Stimulated activated CD4-positive, alpha-beta T cell treated with anti-CD3 and anti-CD28 coated beads, Interleukin-1b, Interleukin-23, amount 100 ng/mL, for 48 hours (primary cell): ENCODE data around the gene CUL9.

ENCODE experiments used
- DNase-seq: peaks from one replicate; pipeline ENCODE4 v3.0.0-alpha.2; 2020

The CUL9 gene

DNA sequence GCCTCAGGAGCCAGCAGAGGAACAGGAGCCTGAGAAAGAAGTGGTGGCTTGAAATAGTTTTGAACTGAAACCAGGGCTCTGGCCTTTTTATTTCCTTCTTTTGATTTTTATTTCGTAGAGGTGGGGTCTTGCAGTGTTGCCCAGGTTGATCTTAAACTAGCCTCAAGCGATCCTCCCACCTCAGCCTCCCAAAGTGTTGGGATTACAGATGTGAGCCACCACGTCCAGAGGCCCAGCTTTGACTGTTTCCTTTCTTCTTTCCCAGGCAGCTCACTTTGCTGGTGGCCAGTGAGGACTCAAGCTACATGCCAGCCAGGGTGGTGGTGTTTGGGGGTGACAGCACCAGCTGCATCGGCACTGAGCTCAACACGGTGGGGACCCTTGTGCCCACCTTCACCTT lies 20.5 kb downstream of the CUL9 start:
- DNase-seq: no peak

DNA sequence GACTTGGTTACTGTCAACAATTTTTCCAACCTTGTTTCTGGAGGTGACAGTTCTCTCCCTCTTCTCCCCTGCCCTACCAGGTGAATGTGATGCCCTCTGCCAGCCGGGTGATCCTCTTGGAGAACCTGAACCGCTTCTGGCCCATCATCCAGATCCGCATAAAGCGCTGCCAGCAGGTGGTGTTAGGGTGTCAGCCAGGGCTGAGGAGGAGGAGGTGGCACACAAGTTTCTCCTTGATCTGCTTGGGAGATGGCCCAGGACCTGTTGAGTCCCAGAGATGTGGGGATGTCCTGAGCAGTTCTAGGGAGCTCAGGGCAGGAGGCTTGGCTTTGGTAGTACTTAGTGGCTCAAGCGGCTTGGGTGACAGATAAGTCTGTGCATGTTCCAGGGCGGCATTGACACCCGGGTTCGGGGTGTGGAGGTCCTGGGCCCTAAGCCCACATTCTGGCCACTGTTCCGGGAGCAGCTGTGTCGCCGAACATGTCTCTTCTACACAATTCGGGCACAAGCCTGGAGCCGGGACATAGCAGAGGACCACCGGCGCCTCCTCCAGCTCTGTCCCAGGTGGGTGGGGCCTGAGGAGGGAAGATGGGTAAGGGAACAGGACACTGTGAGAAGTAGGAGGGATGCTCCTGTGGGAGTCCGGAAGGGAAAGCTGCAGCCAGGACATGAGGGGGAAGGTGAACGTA lies 21.2 kb downstream of the CUL9 start:
- no peak for DNase-seq

DNA sequence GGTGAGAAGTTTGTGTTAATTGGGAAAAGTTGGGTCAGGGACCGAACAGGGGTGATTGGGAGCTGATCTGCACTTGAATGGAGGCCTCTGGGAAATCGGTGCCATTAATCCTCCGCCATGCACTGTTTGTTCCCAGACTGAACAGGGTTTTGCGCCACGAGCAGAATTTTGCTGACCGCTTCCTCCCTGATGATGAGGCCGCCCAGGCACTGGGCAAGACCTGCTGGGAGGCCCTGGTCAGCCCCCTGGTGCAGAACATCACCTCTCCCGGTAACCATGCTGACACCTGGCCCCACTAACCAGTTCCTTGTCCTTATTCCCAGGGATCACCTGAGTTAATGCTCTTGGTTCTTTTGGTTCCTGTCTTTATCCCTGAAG lies 21.7 kb downstream of the CUL9 start:
- DNase-seq: no peak

DNA sequence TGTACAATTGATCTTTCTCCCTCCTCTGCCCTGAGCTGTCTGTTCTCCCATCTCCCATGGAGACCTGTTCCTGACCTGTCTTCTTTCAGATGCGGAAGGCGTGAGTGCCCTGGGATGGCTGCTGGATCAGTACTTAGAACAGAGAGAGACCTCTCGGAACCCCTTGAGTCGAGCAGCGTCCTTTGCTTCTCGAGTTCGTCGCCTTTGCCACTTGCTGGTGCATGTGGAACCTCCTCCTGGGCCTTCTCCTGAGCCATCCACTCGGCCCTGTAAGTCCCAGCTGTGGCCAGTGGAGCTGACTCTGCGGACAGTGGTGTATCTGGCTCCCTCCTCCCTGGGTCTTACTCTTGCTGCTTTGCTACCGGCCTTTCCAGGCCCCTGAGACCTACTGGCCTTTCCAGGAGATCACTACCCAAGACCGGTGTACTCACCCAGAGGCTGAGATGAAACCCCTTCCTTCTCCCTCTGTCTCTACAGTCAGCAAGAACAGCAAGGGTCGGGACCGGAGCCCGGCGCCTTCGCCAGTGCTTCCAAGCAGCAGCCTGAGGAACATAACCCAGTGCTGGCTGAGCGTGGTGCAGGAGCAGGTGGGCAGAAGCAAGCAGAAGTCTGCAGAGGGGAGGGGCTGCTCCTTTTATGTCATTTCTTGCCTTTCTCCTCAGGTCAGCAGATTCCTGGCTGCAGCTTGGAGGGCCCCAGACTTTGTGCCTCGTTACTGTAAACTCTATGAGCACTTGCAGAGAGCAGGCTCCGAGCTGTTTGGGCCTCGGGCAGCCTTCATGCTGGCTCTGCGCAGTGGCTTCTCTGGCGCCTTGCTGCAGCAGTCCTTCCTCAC lies 22.5 kb downstream of the CUL9 start:
- no peak for DNase-seq

DNA sequence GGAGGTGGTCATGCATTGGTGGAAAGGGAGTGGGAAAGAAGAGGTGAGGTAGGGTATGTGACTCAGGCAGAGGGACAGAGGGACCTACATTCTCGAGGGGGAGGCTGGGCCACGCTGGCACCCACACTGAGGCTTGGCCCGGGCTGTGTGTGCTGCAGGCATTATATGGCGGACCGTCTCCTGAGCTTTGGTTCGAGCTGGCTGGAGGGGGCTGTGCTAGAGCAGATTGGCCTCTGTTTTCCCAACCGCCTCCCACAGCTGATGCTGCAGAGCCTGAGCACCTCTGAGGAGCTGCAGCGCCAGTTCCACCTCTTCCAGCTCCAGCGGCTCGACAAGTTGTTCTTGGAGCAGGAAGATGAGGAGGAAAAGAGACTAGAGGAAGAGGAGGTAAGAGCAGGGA lies 23.9 kb downstream of the CUL9 start:
- DNase-seq: no peak

DNA sequence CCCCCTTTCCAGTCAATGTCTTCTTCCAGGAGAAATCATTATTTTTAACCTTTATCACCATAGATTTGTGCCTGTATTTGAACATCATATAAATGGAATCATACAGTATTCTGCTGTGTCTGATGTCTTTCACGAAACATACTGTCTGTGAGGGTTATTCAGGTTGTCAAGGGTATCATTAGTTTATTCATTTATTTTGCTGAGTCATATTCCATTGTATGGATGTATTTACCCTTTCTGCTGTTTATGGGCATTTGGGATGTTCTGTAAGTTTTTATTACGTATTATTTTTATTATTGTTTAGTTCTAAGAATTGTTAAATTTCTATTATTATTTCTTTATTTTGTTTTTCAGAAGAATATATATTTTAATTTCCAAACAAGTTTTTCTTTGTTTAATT lies 25.3 kb downstream of the CUL9 start:
- DNase-seq: no peak

DNA sequence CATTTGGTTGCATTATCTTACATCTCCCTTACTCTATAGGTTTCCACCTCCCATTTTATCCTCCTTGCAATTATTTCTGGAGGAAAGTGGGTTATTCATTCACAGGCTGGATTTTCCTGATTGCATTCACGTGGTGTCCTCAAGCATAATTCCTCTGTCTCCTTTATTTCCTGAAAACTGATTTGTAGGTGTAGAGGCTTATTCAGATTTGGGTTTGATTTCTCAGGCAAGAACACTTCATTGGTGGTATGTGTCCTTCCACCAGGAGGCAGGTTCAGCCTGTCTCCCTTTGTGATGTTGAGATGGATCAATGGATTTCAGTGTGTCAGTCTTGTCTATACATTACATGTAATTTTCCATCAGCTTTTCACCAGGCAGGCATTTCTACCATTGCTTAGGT lies 30.0 kb downstream of the CUL9 start:
- no peak for DNase-seq

DNA sequence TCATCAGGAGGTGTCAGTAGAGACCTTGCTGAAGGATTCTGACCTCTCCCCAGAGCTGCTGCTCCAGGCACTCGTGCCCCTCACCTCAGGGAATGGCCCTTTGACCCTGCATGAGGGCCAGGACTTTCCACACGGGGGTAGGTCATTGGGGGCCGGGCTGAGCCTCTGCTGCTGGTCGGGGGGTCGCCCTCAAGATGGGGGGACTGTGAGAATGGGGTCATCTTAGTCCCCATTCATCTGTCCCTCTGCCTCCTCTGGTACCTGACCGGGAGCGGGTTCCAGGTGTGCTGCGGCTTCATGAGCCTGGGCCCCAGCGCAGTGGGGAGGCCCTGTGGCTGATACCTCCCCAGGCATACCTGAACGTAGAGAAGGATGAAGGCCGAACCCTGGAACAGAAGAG lies 31.4 kb downstream of the CUL9 start:
- DNase-seq: no peak

DNA sequence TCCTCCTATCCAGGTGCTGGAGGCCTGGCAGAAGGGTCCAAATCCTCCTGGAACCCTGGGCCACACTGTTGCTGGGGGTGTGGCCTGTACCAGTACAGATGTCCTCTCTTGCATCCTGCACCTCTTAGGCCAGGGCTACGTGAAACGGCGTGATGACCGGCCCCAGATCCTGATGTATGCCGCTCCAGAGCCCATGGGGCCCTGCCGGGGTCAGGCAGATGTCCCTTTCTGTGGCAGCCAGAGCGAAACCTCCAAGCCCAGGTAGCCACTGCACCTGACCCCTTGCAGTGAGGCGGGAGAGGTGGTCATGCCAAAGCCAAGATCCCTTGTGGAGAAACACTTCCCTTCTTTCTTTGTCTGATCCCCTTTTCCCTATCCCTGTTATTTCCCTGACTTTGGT lies 33.1 kb downstream of the CUL9 start:
- no peak for DNase-seq

DNA sequence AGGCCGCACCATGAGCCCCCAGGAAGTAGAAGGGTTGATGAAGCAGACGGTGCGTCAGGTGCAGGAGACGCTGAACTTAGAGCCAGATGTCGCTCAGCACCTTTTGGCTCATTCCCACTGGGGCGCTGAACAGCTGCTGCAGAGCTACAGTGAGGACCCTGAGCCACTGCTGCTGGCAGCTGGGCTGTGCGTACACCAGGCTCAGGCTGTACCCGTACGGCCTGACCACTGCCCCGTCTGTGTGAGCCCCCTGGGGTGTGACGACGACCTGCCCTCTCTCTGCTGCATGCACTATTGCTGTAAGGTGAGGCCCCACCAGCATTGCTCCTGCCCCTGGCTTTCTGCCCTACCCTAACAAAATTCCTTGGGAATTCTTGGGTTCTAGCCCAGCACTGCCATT lies 34.2 kb downstream of the CUL9 start:
- DNase-seq: no peak

DNA sequence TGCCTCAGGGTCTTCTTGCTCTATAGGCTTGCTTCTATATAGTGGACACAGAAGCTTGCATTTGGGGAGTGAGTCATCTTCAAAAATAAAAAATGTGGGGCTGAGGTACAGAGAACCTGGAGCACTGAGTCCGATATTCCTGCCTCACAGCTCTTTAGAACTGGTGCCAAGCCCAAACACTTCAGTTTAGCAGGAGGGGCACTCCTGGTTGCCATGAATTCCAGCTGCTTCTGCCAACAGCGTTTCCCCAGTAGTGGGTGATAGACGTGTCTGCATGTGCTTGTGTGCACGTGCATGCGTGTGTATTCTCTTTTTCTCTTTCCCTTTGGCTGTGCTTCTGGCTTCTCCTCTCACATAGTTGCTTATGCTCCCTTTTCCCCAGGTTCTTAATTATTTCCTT lies 35.4 kb downstream of the CUL9 start:
- no peak for DNase-seq

DNA sequence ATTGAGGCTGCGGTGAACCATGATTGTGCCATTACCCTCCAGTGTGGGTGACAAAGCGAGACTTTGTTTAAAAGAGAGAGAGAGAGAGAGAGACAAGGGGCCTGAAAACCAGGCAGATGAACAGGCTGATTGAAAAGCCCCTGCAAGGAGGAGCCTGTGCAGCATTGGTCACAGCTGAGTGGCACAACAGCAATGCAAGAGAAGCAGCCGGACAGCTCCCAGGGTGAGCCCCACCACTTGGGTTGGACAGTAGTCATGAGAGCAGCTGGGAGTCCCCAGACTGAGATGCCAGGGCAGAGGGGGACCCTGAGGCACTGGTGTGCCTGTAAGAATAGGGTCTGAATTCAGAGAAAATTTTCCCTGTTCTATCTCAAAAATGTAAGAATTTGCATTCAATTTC lies 37.1 kb downstream of the CUL9 start:
- DNase-seq: no peak

DNA sequence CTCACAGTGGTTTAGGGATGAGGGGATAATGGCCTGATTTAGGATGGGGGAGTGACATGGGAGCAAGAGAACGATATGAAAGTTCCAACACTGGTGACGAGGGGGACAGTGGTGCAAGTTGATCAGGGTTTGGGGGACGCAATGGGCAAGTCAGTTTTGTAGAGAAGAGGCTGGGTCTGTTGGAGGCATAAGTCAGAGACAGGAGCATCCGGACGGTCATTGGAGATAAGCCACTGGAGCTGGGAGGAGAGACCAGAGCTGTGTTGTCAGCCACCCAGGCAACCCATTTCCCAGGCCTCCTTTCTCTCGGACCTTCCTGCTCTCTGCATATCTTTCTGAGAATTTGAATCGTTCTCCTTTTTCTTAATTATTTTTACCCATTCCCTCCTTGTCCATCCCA lies 37.8 kb downstream of the CUL9 start:
- DNase-seq: no peak

DNA sequence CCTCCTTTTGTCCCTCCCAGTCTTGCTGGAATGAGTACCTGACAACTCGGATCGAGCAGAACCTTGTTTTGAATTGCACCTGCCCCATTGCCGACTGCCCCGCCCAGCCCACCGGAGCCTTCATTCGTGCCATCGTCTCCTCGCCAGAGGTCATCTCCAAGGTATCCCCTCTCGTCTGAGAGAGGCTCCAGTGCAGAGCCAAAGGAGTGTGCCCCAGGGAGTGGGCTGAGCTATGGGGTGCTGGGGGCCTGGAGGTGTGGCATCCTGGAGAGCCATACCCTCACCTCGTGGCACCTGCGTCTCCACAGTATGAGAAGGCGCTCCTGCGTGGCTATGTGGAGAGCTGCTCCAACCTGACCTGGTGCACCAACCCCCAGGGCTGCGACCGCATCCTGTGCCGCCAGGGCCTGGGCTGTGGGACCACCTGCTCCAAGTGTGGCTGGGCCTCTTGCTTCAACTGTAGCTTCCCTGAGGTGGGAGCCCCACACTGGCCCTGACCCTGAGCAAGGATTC lies 38.5 kb downstream of the CUL9 start:
- no peak for DNase-seq

DNA sequence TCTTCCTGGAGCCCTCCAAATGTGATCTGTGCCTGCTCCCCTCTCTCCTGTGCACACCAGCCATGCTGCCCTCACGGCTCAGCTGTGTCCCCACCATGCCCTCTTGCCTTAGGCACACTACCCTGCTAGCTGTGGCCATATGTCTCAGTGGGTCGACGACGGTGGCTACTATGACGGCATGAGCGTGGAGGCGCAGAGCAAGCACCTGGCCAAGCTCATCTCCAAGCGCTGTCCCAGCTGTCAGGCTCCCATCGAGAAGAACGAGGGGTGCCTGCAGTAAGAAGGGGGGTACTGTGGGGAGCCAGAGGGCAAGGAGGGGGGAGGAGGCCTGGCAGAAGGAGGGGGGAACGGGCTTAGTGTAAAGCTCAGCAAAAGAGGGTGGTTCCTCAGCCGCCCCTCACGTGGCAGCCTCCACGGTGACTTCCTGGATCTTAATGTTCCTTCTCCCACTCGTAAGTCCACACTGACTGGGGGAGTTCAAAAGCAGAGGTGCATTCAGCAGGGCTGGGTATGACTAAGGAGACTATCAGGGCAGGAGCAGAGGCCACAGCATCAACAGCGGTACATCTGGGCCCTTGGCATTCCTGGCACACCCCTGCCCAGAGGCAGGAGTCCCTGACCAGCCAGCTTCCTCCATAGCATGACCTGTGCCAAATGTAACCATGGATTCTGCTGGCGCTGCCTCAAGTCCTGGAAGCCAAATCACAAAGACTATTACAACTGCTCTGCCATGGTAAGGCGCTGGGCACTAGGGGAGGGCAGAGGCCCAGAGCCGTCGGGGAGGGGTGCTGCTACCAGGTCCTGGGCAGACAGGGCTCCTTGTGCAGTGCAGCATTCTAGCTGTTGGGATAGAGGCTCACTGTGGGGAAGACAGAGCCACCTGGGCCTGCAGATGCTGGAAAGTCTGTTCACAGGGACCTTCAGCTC lies 39.3 kb downstream of the CUL9 start:
- DNase-seq: no peak

DNA sequence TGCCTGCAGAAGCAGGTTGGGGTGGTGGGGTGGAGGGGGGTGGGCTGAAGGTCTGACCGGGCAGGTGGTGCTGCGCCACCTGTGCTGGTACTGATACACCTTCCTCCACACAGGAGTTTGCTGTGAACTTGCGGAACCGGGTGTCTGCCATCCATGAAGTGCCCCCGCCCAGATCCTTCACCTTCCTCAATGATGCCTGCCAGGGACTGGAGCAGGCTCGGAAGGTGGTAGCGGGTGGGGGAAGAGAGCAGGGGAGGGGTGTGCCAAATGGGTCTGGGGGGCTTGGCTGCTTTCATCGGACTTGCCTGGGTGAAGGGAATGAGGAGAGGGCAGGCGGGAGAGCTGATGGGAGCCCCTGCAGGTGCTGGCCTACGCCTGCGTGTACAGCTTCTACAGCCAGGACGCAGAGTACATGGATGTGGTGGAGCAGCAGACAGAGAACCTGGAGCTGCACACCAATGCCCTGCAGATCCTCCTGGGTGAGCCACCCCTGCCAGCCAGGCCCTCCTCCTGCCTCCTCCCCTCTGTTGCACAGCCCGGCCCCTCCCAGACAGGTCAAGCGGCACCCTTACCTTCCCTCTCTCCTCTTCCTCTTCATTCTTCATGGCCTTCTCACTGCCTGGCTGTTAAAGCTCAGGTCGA lies 40.5 kb downstream of the CUL9 start:
- no peak for DNase-seq

DNA sequence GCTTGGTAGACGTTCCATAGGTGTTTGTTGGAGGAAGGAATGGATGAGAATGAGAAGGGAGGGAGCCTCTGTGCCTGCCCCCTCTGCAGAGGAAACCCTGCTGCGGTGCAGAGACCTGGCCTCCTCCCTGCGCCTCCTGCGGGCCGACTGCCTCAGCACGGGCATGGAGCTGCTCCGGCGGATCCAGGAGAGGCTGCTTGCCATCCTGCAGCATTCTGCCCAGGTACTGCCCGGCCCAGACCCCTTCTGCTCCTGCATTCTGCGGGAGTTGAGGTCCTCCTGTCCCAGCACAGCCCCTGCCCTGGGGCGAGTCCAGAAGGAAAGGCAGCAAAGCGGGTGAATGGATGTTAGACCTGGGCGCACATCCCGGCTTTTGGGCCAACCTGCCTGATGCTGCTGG lies 41.2 kb downstream of the CUL9 start:
- no peak for DNase-seq

DNA sequence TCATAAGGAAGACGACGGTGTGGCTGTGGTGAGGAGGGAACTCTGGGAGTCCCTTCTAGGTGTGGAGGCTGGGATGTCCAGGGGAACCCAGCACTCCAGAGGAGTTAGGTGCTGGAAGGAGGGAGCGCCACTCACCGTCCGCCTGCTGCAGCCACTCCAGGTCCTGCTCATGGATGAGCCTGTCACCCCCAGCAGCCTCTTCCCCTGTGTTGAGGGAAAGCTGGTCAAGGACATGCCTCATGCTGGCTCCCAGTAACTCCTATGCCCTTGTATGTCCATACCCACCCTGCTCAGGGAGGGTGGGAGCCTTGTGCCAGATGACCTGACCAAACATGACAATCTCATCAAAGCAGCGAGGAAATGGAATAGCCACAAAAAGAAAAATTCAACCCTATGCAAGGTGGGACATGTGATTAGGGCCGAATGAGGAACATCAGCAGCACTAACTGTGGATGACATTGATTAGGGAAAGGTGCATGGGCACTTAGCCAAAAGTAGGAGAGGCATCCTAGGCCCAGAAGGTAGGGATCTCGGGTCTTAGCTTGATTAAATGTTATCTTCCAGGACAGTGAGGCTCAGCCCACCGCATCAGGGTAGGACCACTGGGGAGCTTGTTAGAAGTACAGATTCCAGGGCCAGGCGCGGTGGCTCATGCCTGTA lies 44.3 kb downstream of the CUL9 start:
- no peak for DNase-seq

DNA sequence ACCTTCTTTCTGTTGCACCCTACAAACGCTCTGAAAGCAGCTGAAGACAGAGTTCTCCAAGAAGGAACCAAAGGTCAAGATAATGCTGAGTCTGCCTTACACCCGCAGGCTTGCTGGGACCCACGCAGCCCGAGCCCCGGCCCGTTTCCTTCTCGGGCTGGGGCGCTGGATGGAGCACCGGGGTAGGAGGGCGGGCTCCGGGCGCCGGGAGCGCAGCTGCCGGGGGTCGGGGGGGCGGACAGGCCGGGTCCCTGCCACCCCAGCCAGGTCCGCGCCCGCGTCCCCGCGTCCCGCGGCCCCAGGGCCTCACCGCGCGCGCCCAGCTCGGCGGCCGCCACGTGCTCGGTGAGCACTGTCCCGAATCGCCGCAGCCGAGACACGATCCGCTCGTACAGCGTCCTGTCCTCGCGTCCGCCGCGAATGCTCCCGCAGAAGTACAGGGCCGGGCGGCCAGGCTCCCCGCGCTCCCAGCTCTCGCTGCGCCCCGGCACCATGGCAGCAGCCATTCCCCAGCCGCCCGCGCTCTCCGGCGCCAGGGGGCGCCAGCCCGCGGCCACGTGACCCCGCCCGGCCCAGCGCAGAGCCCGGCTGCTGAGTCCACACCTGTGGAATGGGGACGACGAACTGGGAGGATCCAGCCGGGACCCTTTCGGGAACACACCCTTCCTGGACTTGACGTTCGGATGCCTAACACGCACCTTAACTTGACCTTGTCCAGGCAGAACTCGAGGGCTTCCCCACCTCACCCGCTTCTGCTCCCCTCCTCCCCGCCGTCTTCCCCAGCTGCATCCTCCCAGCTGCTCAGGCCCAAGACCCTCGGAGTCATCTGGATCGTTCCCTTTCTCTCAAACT lies 47.2 kb downstream of the CUL9 start, which contains the start of gene DNPH1:
Gene DNPH1, minus strand, starts transcription at position 531 of the 852 bp plus-strand sequence. Its CDS starts 25 bp downstream, at position 506.
- peak; percentile 71 for DNase-seq

DNA sequence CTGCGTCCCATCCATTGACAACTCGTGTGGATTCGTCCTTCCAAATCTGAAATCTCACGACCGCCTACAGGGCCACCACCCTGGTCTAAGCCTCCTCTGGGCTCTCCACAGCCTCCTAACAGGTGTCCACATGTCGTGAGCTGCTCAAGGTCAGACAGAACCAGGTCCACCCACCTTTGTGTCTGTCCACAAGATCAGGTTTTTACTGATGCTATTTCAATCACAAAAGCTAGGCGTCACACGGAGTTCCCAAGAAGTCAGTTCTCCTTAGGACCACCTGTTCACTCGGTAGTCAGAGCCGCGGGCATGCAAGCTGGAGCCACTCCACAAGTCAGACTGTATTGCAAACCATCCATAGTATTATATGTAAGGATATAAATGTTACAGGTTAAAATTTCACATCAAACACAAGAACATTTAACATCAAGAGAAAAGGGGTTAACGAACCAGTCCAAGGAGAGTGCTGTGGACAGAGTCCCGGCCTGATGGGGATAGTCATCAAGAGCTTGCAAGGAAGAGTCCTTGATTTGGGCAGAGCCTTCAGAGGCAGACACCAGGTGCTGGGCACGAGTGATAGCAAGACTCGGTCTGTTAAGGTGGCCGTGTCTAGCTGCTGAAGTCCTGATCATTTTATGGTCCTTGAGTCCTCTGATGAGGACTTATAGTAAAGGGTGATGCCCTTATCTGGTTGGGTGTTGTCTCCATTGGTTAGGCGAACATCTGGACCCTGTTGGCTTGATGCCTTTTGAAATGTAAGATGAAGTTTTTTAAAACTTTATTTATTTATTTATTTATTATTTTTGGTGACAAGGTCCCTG lies 48.0 kb downstream of the CUL9 start:
- no peak for DNase-seq
